ENCODE data around the gene ULBP1.
"Not testable (repeated sequence)": the region's sequence is repeated elsewhere in the genome, so short reads cannot be mapped to it uniquely, and the experiment has no call there.

ULBP1 gene

DNA sequence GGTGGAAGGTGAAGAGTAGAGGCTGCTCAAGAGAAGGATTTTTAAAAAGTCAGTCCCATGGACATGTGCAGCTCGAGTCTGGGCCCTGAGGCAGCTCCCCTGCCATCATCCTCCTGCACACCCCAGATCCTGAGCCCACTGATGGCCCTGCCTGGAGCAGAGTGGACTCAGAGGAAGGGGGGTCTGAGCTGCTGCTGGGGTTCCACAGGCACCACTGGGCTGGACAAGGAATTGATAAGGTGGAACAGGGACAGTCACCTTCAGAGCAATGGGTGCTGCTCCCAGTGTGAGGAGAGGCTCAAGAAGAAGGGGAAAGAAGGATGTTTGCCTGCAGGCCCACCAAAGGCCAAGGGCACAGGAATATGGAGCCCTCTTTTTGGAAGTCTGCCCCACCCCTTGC lies 15.7 kb upstream of the ULBP1 start:
- no peak for DNase-seq (ENCODE audit: low read depth, low spot score)
- Histone ChIP-seq H3K27ac (no peak overlapping the region), H3K4me3 (no peak overlapping the region), H3K36me3 (ENCODE audit: insufficient read depth, low read length) (no peaks in the 10 kb centered on the region), H3K9ac (ENCODE audit: insufficient read length) (no peak overlapping the region), H3K9me3 (ENCODE audit: low read depth, low read length) (no peaks in the 10 kb centered on the region)
- TF ChIP-seq POLR2AphosphoS5 (IDR thresholded peaks at IDR 0.05; ENCODE audit: borderline replicate concordance, low read depth, low read length) (no peak), FOXP2 (optimal IDR thresholded peaks at IDR 0.05; ENCODE audit: control extremely low read depth, extremely low read length, insufficient read depth) (no peak), EZH2 (IDR thresholded peaks at IDR 0.05) (no peak)

DNA sequence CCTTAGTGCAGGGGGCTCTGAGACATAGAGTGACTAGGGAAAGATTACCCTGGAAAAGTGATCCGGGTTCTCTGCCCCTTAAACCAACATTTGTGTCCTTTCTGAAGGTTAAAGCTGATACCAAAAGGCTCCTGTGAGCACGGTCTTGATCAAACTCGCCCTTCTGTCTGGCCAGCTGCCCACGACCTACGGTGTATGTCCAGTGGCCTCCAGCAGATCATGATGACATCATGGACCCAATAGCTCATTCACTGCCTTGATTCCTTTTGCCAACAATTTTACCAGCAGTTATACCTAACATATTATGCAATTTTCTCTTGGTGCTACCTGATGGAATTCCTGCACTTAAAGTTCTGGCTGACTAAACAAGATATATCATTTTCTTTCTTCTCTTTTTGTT lies 15.1 kb upstream of the ULBP1 start:
- no peak overlapping the region for H3K9ac ChIP-seq (ENCODE audit: insufficient read length)
- no peaks in the 10 kb centered on the region for H3K36me3 ChIP-seq (ENCODE audit: insufficient read depth, low read length)
- no peak overlapping the region for H3K4me3 ChIP-seq
- no peak for DNase-seq (ENCODE audit: low read depth, low spot score)
- no peak overlapping the region for H3K27ac ChIP-seq
- TF ChIP-seq FOXP2 (optimal IDR thresholded peaks at IDR 0.05; ENCODE audit: control extremely low read depth, extremely low read length, insufficient read depth) (no peak), POLR2AphosphoS5 (IDR thresholded peaks at IDR 0.05; ENCODE audit: borderline replicate concordance, low read depth, low read length) (no peak), EZH2 (IDR thresholded peaks at IDR 0.05) (no peak)
- no peaks in the 10 kb centered on the region for H3K9me3 ChIP-seq (ENCODE audit: low read depth, low read length)

DNA sequence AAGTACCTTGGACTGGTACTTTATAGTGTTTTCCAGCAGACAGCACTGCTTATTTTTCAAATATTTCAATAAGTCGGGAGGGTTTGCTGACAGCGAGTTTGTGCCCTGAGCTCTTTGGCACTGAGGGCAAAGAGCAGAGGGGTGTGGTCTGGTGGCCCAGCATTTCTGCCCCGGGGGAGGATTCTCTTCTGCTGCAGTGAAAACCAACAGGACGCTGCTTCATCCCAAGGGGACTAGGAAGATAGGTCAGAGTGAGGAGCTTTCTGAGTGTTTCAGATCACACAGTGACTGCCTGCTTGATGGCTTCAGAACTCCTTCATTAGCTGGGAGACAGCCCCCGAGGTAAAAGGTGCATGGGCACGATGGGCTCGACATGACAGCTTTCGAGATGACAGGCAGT lies 13.3 kb upstream of the ULBP1 start:
- Histone ChIP-seq H3K4me3 (no peak overlapping the region), H3K27ac (no peak overlapping the region), H3K36me3 (ENCODE audit: insufficient read depth, low read length) (no peaks in the 10 kb centered on the region), H3K9ac (ENCODE audit: insufficient read length) (no peak overlapping the region), H3K9me3 (ENCODE audit: low read depth, low read length) (no peaks in the 10 kb centered on the region)
- no peak for DNase-seq (ENCODE audit: low read depth, low spot score)
- no peak for TF ChIP-seq EZH2 (IDR thresholded peaks at IDR 0.05)
- TF ChIP-seq FOXP2 (optimal IDR thresholded peaks at IDR 0.05; ENCODE audit: control extremely low read depth, extremely low read length, insufficient read depth), result no peak
- no peak for TF ChIP-seq POLR2AphosphoS5 (IDR thresholded peaks at IDR 0.05; ENCODE audit: borderline replicate concordance, low read depth, low read length)

DNA sequence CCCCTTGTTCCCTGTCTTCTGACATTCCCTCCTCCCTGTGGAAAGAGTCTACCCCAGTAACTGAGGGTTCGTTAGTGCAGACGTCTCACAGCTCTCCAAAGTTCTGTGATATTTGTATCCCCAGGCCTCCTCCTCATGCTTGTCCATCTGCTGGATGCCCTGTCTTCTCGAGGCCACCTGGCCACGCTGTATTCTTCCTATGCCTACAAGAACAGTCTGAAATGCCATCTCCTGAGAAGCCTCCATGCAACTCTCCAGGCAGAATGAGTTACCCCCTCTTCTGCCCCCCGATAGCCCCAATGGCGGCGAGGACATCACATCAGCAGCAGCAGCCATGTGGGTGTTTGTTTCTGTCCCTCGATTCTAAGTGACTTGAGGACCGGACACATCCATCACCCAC lies 12.6 kb upstream of the ULBP1 start:
- Histone ChIP-seq H3K4me3 (no peak overlapping the region), H3K36me3 (ENCODE audit: insufficient read depth, low read length) (no peaks in the 10 kb centered on the region), H3K9ac (ENCODE audit: insufficient read length) (no peak overlapping the region), H3K9me3 (ENCODE audit: low read depth, low read length) (no peaks in the 10 kb centered on the region), H3K27ac (no peak overlapping the region)
- no peak for DNase-seq (ENCODE audit: low read depth, low spot score)
- TF ChIP-seq EZH2 (IDR thresholded peaks at IDR 0.05), result no peak

DNA sequence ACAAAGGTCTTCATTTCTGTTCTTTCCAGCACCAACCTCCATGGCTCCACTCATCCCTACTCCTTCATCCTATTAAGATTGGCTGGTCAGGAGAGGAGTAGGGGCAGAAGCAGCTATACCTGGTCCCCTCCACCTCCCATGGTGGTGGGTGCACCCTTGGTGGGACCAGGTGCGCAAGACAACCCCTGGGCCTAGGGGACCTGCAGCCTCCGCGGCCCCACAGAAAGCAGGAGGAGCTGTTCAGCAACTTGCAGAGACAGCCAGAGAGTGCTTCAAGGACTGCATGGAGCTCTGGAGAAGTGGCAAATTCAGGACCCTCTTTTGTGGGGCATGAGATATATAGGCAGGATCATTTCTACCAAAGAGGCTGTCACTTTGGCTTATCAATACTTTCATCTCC lies 12.1 kb upstream of the ULBP1 start:
- no peak for TF ChIP-seq FOXP2 (optimal IDR thresholded peaks at IDR 0.05; ENCODE audit: control extremely low read depth, extremely low read length, insufficient read depth)
- no peak for TF ChIP-seq POLR2AphosphoS5 (IDR thresholded peaks at IDR 0.05; ENCODE audit: borderline replicate concordance, low read depth, low read length)
- no peak for TF ChIP-seq EZH2 (IDR thresholded peaks at IDR 0.05)
- no peak for DNase-seq (ENCODE audit: low read depth, low spot score)
- H3K9ac ChIP-seq (ENCODE audit: insufficient read length), result no peak overlapping the region
- no peak overlapping the region for H3K27ac ChIP-seq
- no peaks in the 10 kb centered on the region for H3K9me3 ChIP-seq (ENCODE audit: low read depth, low read length)
- H3K4me3 ChIP-seq, result no peak overlapping the region
- no peaks in the 10 kb centered on the region for H3K36me3 ChIP-seq (ENCODE audit: insufficient read depth, low read length)

DNA sequence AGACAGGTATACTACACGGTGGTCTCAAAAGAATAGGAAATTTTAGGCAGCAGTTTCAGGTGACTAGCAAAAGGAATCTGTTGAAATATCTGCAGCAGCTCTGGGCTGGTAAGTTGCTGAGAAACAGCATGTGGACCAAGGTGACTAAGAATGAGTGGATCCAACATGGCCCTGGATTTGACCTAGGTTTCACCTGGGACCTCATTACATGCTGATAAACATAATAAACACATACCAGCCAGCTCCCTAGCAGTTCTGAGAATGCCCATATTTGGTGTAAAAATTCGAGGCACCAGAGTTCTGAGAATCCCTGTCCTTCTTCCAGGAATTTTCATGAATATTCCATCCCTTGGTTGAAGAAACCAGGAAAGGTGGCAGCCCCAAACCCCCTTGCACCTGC lies 10.4 kb upstream of the ULBP1 start:
- H3K36me3 ChIP-seq (ENCODE audit: insufficient read depth, low read length); DNase-seq (ENCODE audit: low read depth, low spot score); H3K4me3 ChIP-seq: not testable (repeated sequence)

DNA sequence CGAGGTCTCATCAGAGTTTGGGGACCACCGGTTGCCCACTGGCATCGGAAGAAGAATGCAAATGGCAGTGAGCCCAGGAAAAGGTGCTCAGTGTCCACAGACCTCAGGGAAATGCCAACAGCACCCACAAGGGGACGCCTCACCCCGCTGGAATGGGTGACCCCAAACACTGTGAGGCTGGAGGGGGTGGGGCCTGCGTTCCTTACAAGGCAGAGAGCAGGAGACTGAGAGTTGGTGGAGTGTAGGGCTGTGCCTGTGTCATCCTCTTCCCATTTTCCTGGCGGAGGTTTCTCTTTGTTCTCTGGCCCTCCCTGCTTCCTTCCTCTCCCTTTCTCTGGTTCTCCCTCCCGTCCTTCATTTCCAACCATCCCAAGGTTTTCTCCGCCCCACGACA lies 9.8 kb upstream of the ULBP1 start:
- H3K9me3 ChIP-seq (ENCODE audit: low read depth, low read length); H3K36me3 ChIP-seq (ENCODE audit: insufficient read depth, low read length); H3K9ac ChIP-seq (ENCODE audit: insufficient read length); DNase-seq (ENCODE audit: low read depth, low spot score); H3K27ac ChIP-seq; H3K4me3 ChIP-seq: not testable (repeated sequence)

More for the DNA sequence above, 10.4 kb upstream of the ULBP1 start:
- H3K27ac ChIP-seq; H3K9me3 ChIP-seq (ENCODE audit: low read depth, low read length); H3K9ac ChIP-seq (ENCODE audit: insufficient read length): not testable (repeated sequence)

DNA sequence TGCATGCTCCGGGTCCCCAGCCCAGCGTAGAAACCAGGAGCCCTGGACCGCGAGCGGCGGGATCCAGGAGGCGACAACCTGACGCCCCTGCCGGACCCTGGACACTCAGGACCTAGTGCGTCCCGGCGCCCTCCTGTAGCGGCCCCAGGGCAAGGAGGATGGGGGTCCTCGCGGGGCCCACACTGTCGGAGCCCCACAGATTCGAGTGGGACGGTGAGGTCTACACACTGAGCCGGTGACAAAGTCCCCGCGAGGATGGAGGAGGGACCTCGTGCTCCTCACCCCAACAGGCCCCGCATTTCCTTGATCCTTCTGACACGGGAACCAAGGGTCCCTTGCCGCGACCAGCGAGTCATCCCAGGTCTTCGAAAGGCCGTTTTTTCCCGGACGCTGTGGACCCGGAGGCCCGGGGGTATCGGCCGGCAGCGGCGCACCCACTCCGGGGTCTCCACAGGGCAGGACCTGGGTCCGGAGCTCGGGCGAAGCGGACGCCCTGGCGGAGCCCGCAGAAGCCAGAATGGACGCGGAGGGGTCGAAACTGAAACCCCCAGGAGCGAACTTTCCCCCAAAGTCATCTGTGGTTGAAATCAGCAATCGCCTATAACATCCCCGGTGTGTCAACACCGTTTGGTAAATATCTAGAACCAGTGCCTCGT lies 9.3 kb upstream of the ULBP1 start:
- not testable (repeated sequence) for H3K9ac ChIP-seq (ENCODE audit: insufficient read length); H3K27ac ChIP-seq; DNase-seq (ENCODE audit: low read depth, low spot score); H3K4me3 ChIP-seq; H3K9me3 ChIP-seq (ENCODE audit: low read depth, low read length); H3K36me3 ChIP-seq (ENCODE audit: insufficient read depth, low read length)

DNA sequence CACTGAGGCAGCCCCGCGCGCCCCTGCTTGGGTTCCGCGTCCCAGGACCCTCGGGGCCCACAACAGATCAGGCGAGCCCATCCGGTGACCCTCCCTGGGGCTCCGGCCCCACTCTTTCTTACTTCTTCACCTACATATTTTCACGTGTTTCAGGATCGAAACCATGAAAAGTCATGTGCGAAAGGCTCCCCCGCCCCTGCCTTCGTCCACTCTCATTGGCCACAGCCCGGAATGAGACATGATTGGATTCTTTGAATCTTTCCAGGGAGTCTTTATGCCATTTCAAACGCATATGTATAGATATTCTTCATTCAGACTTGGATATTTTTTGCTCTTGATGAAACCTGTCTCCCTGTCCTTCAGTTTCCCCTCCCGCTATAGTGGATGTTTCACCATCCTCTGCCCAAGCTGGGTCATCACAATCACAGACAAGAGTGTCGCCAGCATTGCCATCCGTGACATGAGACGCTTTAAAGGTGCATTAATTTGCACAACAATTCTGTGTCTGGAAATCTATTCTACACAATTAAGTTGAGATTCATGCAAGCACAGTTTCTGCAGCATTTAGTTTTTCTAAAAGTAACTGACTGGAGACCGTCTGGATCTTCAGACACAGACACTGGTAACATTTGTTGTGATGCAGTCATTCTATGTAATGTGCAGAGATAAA lies 8.6 kb upstream of the ULBP1 start:
- not testable (repeated sequence) for H3K36me3 ChIP-seq (ENCODE audit: insufficient read depth, low read length); DNase-seq (ENCODE audit: low read depth, low spot score); H3K4me3 ChIP-seq; H3K9me3 ChIP-seq (ENCODE audit: low read depth, low read length); H3K9ac ChIP-seq (ENCODE audit: insufficient read length); H3K27ac ChIP-seq

DNA sequence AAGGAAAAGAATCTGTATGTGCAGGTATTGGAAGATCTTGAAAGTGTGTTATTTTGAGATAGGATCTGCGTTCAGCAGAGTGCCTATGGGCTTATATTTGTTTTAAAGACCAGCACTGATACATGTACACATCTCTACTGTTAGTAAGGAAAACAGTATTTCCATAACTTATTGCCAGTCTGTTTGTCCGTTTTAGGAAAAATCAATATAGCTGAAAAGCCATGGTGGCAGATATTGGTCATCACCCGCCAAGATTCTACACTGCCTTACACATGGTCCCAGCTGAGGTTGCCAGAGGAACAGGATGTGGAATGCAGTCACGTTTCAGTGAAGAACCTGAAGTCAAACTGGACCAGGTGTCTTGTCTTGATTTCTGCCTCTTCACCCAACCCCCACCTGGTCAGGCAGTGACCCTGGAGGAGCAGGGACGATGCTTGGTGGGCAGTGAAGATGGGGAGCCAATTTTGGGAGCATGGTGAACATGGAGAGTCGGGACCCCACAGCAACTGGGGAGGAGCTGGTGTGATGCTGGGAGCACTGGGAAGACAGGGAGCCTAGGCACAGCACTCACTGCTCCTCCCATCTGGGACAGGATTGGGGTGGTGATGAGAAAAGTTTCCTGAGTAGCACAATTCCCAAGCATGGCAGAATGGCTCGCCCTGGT lies 8.0 kb upstream of the ULBP1 start:
- not testable (repeated sequence) for H3K27ac ChIP-seq; H3K9ac ChIP-seq (ENCODE audit: insufficient read length); H3K4me3 ChIP-seq; DNase-seq (ENCODE audit: low read depth, low spot score); H3K36me3 ChIP-seq (ENCODE audit: insufficient read depth, low read length); H3K9me3 ChIP-seq (ENCODE audit: low read depth, low read length)

DNA sequence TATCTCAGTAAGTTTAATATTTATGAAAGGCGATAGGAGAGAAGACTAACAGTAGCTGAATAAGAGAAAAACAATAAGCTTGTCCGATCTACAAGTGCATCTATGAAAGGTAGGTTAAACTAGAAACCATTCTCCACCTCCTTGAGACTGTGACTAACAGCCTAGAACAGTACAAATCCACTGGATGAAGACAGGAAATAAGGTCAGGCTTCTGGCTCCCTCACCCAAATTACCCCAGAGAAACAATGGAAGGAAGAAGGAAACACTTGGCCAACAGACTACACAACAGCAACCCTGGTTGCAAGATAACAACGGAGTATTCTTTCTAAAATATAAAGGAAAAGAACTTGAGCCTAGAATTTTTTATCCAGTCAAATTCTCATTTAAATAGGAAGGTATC lies 5.6 kb upstream of the ULBP1 start:
- DNase-seq (ENCODE audit: low read depth, low spot score); H3K9ac ChIP-seq (ENCODE audit: insufficient read length); H3K4me3 ChIP-seq; H3K27ac ChIP-seq; H3K36me3 ChIP-seq (ENCODE audit: insufficient read depth, low read length); H3K9me3 ChIP-seq (ENCODE audit: low read depth, low read length): not testable (repeated sequence)

DNA sequence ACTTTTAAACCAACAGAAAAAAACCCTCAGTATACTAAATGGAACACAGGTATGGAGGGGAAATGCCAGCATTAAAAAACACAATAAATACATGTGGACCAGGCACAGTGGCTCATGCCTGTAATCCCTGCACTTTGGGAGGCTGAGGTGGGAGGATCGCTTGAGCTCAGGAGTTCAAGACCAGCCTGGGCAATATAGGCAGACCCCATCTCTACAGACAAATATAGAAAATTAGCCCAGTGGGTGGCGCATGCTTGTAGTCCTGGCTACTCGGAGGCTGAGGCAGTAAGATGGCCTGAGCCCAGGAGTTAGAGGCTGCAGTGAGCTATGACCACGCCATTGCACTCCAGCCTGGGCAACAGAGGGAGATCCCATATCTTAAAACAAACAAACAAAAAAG lies 3.9 kb upstream of the ULBP1 start:
- H3K9ac ChIP-seq (ENCODE audit: insufficient read length); DNase-seq (ENCODE audit: low read depth, low spot score); H3K36me3 ChIP-seq (ENCODE audit: insufficient read depth, low read length); H3K27ac ChIP-seq; H3K9me3 ChIP-seq (ENCODE audit: low read depth, low read length); H3K4me3 ChIP-seq: not testable (repeated sequence)

Data from SK-N-MC (cell line).